VCaP (cell line): ENCODE measurements around the gene LCE2A.
A peak's percentile ranks its signal among the peaks of the same experiment; 100 is the strongest.

ENCODE experiments used
- H3K27ac ChIP-seq: fragments of 450-650 bp; 2 replicates; pipeline ENCODE4 v1.5.1; 2017
- TF ChIP-seq, protein P1 (sequence below): fragments of 450-650 bp; conservative IDR thresholded peaks from 2 replicates; pipeline ENCODE4 v1.5.1; 2017; ENCODE audit warnings: mild to moderate bottlenecking, moderate library complexity

Gene LCE2A

DNA sequence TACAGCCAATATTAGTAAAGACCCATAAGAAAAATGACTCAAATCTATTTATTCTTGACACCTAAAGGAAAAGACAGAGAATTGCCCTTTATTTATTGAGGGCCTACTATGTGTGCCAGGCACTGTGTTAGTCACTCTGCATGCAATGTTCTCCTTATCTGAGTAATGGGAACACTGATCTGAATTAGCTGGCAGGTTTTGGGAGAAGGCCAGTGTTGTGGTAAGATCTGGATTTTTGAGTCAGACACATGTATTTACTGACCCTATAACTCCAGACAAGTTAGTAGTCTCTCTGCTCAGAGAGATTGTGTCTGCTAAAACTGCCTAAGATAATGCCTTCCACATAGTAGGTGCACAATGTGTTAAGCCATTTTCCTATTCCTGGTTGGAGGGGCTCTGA lies 27.1 kb downstream of the LCE2A start:
- TF ChIP-seq, protein P1, sequence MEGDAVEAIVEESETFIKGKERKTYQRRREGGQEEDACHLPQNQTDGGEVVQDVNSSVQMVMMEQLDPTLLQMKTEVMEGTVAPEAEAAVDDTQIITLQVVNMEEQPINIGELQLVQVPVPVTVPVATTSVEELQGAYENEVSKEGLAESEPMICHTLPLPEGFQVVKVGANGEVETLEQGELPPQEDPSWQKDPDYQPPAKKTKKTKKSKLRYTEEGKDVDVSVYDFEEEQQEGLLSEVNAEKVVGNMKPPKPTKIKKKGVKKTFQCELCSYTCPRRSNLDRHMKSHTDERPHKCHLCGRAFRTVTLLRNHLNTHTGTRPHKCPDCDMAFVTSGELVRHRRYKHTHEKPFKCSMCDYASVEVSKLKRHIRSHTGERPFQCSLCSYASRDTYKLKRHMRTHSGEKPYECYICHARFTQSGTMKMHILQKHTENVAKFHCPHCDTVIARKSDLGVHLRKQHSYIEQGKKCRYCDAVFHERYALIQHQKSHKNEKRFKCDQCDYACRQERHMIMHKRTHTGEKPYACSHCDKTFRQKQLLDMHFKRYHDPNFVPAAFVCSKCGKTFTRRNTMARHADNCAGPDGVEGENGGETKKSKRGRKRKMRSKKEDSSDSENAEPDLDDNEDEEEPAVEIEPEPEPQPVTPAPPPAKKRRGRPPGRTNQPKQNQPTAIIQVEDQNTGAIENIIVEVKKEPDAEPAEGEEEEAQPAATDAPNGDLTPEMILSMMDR = no peak
- no peak overlapping the region for H3K27ac ChIP-seq

DNA sequence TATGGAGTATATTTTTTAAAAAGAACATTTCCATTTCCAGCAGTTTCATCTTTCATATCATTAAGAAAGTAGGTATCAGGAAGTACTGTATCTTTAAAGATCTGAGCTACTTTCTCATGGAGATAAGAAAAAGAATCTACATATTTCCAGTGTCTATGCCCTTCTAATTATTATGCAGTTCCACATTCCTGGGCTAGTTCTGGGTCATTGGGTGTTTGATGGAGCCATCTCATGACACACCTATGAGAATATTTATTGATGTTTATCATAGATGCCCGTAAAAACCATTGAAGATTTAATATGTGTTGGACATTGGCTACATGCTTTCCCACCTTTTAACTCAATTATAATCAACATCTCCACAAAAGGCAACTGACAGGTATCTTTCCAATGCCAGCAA lies 30.8 kb downstream of the LCE2A start:
- H3K27ac ChIP-seq = no peak overlapping the region
- TF ChIP-seq, protein P1 = no peak

DNA sequence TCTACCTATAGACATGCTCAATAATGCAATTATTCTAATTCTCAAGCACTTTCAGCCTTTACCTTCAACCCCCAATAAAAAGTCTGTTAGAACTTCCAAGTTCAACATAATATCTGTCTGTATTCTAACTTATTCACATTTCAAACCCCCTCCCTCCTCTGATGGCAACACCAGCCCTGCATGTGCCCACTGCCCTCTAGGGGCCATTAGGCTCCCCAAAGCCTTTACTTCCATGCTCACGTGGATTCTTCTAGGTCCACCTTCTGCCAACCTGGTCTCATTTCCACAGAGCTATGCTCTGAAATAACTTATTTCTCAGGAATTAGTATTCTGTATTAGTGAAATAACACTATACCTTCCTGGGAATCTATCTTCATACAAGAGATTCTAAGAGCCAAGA lies 37.5 kb downstream of the LCE2A start:
- no peak overlapping the region for H3K27ac ChIP-seq
- TF ChIP-seq, protein P1 = peak; percentile 65

DNA sequence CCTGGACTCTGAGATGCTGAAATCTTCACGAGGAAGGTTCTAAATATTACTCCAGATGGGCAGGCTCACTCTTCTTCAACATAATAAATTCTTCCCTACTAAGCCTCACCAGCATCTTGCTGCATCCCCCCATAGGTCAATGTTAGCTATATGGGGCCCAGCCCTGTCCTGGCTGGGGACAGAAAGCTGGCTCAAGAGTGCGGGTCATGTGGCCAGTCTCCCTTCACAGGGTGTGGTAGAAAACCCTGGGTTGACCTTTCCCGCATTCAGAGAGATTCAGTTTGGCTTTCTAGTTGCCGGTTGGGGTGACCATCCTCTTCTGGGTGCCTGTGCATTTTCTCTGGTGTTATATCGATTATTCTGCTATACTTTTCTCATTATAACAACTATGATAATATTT lies 39.9 kb downstream of the LCE2A start:
- TF ChIP-seq, protein P1 = no peak
- H3K27ac ChIP-seq = no peak overlapping the region

DNA sequence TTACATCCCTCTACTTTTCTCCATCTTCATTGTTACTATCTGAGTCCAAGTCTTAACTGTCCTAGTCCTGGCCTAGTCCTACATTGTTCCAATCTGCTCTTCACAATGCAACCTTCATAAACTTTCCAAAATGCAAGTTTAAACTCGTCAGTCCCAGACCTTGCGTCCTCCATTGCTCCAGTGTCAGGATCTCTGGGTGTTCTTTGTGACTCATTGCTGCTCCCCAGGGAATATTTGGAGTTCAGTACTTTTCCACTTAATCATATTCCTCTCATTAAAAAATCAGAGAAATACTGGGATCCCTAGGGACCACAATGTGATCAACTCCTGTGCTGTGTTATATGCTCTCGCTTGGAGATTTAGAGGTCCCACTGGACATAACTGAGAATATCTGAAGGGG lies 41.7 kb downstream of the LCE2A start:
- H3K27ac ChIP-seq = no peak overlapping the region
- TF ChIP-seq, protein P1 = no peak

DNA sequence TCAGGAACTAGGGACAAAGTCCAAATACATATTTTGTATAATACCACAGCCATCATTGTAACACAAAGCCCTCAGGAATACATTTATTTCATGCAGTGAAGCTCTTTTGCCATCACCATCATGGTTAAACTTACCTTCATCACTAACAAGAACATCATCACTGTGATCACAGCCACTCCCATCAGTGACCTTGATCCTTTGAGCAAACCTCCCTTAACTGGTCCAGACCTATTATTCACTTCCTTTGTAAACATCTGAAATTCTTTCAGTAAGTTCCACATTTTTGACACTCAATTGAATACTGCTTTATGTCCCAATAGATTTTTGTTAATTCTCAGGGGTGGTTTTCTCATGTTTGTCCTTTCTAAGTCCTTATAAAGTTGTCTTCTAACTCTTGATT lies 43.5 kb downstream of the LCE2A start:
- TF ChIP-seq, protein P1 = no peak
- H3K27ac ChIP-seq = no peak overlapping the region

DNA sequence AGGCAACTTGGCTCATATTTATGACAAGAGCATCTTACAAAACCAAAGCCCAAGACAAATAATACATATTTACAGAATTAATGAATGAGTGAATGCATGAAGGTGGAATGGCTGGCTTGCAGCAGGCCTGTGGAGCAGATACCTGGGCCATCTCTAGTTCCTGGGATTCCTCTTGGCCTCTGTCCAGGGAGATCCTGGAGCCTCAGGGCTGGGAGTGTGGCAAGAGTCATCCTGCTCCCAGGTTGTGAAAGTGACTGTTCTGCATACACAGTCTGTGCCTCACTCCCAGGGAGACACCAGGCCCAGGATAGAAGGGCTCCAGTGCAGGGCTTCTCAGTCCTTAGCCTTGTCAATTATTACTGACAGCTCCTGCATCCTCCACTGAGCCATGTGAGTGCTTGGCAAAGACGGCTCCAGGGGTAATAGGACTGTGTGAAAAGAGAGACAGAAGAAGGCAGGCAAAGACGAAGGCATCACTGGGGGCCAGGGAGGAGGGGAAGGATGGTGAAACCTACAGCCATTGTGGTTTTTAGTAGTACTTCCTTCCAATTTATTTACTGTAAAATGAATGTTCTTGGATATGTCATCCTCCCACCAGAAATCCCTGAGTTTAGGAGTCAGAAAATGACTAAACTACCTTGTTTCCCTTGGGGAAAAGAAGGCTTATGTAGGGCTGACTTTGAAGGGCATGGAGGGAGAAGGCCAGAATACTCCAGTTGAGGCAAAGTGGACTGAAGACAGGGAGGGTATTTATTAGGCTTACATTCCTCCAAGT lies 45.4 kb downstream of the LCE2A start:
- TF ChIP-seq, protein P1 = no peak
- H3K27ac ChIP-seq = no peak overlapping the region
